Ovary (tissue), 9 donors: ENCODE results near the gene GRHL3. TPM values are rescaled to one million over a fixed set of nuclear protein-coding genes. Genes with fewer than 3 reads are reported as not detected.

Source experiments
- DNase-seq, 5 donors: peaks; one replicate each; pipeline ENCODE4 v3.0.0-alpha.2; 2019 to 2020
- H3K27ac ChIP-seq, 2 donors: fragments of 200-600 bp; one replicate each; pipeline versions ENCODE4 v1.5.1 to v1.8.0; 2019 to 2022
- H3K27me3 ChIP-seq: fragments of 200-600 bp; one replicate; pipeline ENCODE4 v1.8.0; 2022
- H3K36me3 ChIP-seq: fragments of 200-600 bp; sonication (generic); one replicate; pipeline ENCODE4 v1.5.1; 2019
- H3K4me1 ChIP-seq: one replicate; pipeline ENCODE4 v1.8.1; 2013; ENCODE audit warnings: mild to moderate bottlenecking, moderate library complexity; ENCODE audit not compliant: insufficient read depth
- H3K4me3 ChIP-seq: fragments of 200-600 bp; sonication (generic); one replicate; pipeline ENCODE4 v1.5.1; 2017
- H3K9me3 ChIP-seq, 2 donors: fragments of 200-600 bp in 1 of 2; sonication (generic) in 1 of 2; one replicate each; pipeline versions ENCODE4 v1.5.1 to v1.8.1; 2013 to 2019; ENCODE audit warnings: mild to moderate bottlenecking in 1 of 2, moderate library complexity in 1 of 2
- EP300 ChIP-seq: sonication (generic); formaldehyde crosslinking; IDR thresholded peaks from one replicate; pipeline ENCODE4 v1.6.1; 2017; ENCODE audit warnings: antibody characterized with exemption
- POLR2A ChIP-seq: fragments of 450-650 bp; IDR thresholded peaks from one replicate; pipeline ENCODE4 v1.6.1; 2017; ENCODE audit warnings: antibody characterized with exemption, mild to moderate bottlenecking, moderate library complexity
- WGBS, 3 donors: extraction: QIAGEN DNeasy Blood & Tissue Kit in 1 of 3; methylation state at CpG; one replicate each; pipeline versions ENCODE4 v1.1.5 to v1.1.7; 2013 to 2017; 5-methylcytosine and 5-hydroxymethylcytosine counted together
- intact Hi-C, 4 donors: fragments of 100-400 bp; cut with DNase I; formaldehyde crosslinking; loops; one replicate each; pipeline versions ENCODE4 v1.11.0 to v1.15.1; 2022 to 2023
- polyA plus RNA-seq, 2 donors: library from polyadenylated mRNA; stranded (reverse); fragments of 200-250 nt in 1 of 2; fragments of 350-450 nt in 1 of 2; fragmentation: Illumina TruSeq in 1 of 2; extraction: RNeasy Lipid Tissue Mini Kit (QIAGEN cat#74804) in 1 of 2; gene quantifications; one replicate each; pipeline ENCODE4 v1.2.3, GENCODE V29; 2013 to 2014
- total RNA-seq, 7 donors: library from RNA; depleted of rRNA in 2 of 7; stranded (reverse); fragments of >200 nt in 2 of 7; fragmentation: NEBNext Ultra II Directional in 3 of 7; extraction: Animal tissue kit (Norgen Biotek cat#: 25700) in 3 of 7; gene quantifications; one replicate each; pipeline versions ENCODE4 v1.1.0 to v1.2.4, GENCODE V29; 2016 to 2023
- TF ChIP-seq, protein P1 (sequence below), 3 donors: fragments of 450-650 bp in 2 of 3; fragments of 200-600 bp in 1 of 3; IDR thresholded peaks; one replicate each; pipeline versions ENCODE4 v1.5.1 to v1.8.0; 2016 to 2022; ENCODE audit warnings: antibody characterized with exemption in 3 of 3, mild to moderate bottlenecking in 1 of 3
- donor health status: DM: no; HTN: no; CAD: no; lungs with moderate emphysema.
- donor health status: DM: no; HTN: no; CAD: no.
- donor health status: Bipolar disorder and iron deficiency.
- donor health status: DM: yes; HTN: yes; CAD: no.
- donor health status: DM: no; HTN: no; CAD: no.
- donor health status: DM: yes; HTN: yes; CAD: no.

The GRHL3 gene
- total and polyA plus RNA-seq, 9 donors = 0.15 to 1.6 (median 0.48) TPM; not detected in 6

DNA sequence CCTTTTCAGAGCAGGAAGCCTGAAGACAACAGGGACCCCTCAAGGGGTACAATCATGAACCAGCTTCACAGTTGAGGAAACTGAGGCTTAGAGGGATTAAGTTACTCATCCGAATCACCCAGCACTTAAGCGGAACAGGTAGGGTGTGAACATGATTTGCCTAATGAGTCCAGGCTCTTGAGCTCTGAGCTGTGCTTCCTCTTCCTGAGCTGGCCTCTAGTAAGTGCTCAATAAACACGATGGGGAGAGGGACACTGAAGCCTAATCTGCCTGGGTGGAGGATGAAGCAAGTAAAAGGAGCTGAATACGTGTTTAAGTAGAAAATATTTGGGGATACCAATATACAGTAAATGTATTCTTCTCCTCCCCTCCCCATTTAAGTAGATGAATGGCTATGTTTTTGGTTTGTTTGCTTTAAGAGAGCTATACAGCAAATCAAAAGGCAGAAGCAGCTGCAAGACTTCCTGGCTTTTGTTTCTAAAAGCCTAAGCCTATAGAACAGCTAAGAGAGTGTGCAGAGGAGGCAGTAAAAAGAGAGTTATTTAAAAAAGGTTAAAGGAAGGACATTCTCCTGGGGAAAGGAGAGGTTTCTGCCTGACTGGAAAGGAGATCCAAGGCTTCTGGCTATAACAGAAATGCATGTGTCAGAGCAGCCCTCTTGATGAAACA, 74.0 kb downstream of the GRHL3 start:
- no peak for DNase-seq
- H3K9me3 ChIP-seq = no peaks in the 10 kb centered on the region
- H3K4me3 ChIP-seq = no peak overlapping the region
- WGBS, 3 donors = 87 to 92% (median 90%) methylated on average over 4 of the region's 4 CpGs
- H3K27me3 ChIP-seq = no peaks in the 10 kb centered on the region
- TF ChIP-seq, protein P1, sequence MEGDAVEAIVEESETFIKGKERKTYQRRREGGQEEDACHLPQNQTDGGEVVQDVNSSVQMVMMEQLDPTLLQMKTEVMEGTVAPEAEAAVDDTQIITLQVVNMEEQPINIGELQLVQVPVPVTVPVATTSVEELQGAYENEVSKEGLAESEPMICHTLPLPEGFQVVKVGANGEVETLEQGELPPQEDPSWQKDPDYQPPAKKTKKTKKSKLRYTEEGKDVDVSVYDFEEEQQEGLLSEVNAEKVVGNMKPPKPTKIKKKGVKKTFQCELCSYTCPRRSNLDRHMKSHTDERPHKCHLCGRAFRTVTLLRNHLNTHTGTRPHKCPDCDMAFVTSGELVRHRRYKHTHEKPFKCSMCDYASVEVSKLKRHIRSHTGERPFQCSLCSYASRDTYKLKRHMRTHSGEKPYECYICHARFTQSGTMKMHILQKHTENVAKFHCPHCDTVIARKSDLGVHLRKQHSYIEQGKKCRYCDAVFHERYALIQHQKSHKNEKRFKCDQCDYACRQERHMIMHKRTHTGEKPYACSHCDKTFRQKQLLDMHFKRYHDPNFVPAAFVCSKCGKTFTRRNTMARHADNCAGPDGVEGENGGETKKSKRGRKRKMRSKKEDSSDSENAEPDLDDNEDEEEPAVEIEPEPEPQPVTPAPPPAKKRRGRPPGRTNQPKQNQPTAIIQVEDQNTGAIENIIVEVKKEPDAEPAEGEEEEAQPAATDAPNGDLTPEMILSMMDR (IDR thresholded peaks at IDR 0.05) = no peak
- TF ChIP-seq POLR2A (no peak), EP300 (no peak)
- no peak overlapping the region for H3K27ac ChIP-seq
- intact Hi-C loops = loop anchor here in 2 of 4 donors (5.0 to 10.0 kb wide), 2 partner anchors 191 to 318 kb away; no protein-coding TSS in a partner anchor
- H3K4me1 ChIP-seq = no peaks in the 10 kb centered on the region
- no peaks in the 10 kb centered on the region for H3K36me3 ChIP-seq

DNA sequence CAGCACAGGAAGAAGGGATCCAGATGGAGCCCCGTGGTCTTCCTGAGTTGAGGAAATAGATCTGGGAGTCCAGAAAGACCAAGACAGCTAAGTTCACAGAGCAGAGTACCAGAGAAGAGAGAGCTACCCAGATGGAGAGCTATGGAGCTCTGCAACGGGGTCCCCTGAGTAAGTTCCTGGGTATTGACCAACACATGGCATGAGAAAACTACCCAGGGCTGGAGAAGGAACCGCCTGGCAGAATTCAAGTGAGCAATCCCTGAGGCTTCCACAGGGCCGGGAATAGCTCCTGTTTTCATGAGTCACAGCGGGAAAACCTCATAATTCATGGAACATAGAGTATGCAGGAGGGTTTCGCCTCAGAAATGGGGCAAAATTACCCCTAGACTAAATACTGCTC, 74.7 kb downstream of the GRHL3 start:
- intact Hi-C loops = loop anchor here in 2 of 4 donors (5.0 to 10.0 kb wide), 2 partner anchors 192 to 319 kb away; no protein-coding TSS in a partner anchor
- no peaks in the 10 kb centered on the region for H3K36me3 ChIP-seq
- no peak for DNase-seq
- no peak overlapping the region for H3K27ac ChIP-seq
- no peaks in the 10 kb centered on the region for H3K4me1 ChIP-seq
- WGBS, 3 donors = 73 to 76% (median 74%) methylated on average over 6 of the region's 6 CpGs
- H3K4me3 ChIP-seq = no peak overlapping the region
- no peak for TF ChIP-seq POLR2A
- no peak for TF ChIP-seq EP300
- TF ChIP-seq, protein P1 (IDR thresholded peaks at IDR 0.05) = no peak
- H3K9me3 ChIP-seq = no peaks in the 10 kb centered on the region
- no peaks in the 10 kb centered on the region for H3K27me3 ChIP-seq

DNA sequence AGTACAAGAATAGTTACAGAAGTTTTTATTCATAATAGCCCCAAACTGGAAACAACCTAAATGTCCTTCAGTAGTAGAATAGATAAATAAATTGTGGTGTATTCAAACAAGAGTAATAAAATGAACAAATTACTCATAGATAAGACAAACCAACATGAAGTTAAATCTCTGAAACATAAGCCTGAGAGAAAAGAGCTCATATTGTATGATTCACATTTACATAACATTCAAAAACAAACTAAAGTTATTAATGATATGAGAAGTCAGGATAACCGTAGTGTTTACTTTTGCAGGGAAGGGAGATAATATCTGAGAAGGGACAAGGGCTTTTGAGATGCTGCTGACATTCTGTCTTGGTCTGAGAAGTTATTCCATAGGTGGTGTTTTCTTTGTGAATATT, 80.9 kb downstream of the GRHL3 start:
- Histone ChIP-seq H3K36me3 (no peaks in the 10 kb centered on the region), H3K4me3 (no peak overlapping the region), H3K4me1 (no peaks in the 10 kb centered on the region), H3K27me3 (no peaks in the 10 kb centered on the region), H3K27ac (no peak overlapping the region), H3K9me3 (no peaks in the 10 kb centered on the region)
- TF ChIP-seq, protein P1 (IDR thresholded peaks at IDR 0.05) = no peak
- no peak for TF ChIP-seq POLR2A
- no peak for TF ChIP-seq EP300
- WGBS, 3 donors = 46 to 74% (median 51%) methylated on average over 1 of the region's 1 CpG
- no peak for DNase-seq
- intact Hi-C loops = no loop called here

DNA sequence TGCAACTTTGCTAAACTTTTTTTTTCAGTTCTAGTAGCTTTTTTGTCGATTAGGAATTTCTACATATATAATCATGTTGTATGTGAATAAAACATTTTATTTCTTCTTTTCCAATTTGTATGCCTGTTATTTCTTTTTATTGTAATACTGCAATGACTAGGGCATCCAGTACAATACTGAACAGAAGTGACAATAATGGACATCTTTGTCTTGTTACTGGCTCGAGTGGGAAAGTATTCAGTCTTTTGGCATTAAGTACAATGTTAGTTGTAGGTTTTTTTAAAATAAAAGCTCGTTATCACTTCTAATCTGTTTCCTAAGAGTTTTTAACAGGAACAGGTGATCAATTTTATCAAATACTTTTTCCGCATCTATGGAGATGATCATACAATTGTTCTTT, 84.6 kb downstream of the GRHL3 start:
- Histone ChIP-seq H3K27me3 (no peaks in the 10 kb centered on the region), H3K4me1 (no peaks in the 10 kb centered on the region), H3K9me3 (no peaks in the 10 kb centered on the region), H3K36me3 (no peaks in the 10 kb centered on the region), H3K27ac (no peak overlapping the region), H3K4me3 (no peak overlapping the region)
- no peak for DNase-seq
- 91 to 93% (median 92%) methylated on average over 4 of the region's 4 CpGs for WGBS, 3 donors
- TF ChIP-seq EP300 (no peak), POLR2A (no peak)
- TF ChIP-seq, protein P1 (IDR thresholded peaks at IDR 0.05) = no peak
- intact Hi-C loops = no loop called here

Other genes starting within 250 kb of the GRHL3 start
- under 1 TPM; 0.08 to 0.60 (median 0.27) TPM for gene MYOM3, start 207.2 kb upstream of the GRHL3 start, total RNA-seq
- 1 to 10 TPM in 1 of 2 donors, under 1 TPM in 1; 0.22 to 1.2 TPM for gene MYOM3, start 207.2 kb upstream of the GRHL3 start, polyA plus RNA-seq
- under 1 TPM in 6 of 7 donors, not detected in 1; 0.07 to 0.74 (median 0.38) TPM for gene IL22RA1, start 176.2 kb upstream of the GRHL3 start, total RNA-seq
- 1 to 10 TPM in 1 of 2 donors, under 1 TPM in 1; 0.16 to 1.5 TPM for gene IL22RA1, start 176.2 kb upstream of the GRHL3 start, polyA plus RNA-seq
- gene IFNLR1, start 132.1 kb upstream of the GRHL3 start, total RNA-seq = 1 to 10 TPM; 1.1 to 2.8 (median 2.0) TPM
- under 1 TPM; 0.40 to 0.42 TPM for gene IFNLR1, start 132.1 kb upstream of the GRHL3 start, polyA plus RNA-seq
- 10 to 100 TPM in 1 of 7 donors, 1 to 10 TPM in 6; 5.4 to 12.6 (median 7.3) TPM for gene STPG1, start 94.4 kb downstream of the GRHL3 start, total RNA-seq
- gene STPG1, start 94.4 kb downstream of the GRHL3 start, polyA plus RNA-seq = 1 to 10 TPM; 4.5 to 9.0 TPM
- 10 to 100 TPM in 6 of 7 donors, 1 to 10 TPM in 1; 8.2 to 22.3 (median 13.1) TPM for gene NIPAL3, start 96.4 kb downstream of the GRHL3 start, total RNA-seq
- gene NIPAL3, start 96.4 kb downstream of the GRHL3 start, polyA plus RNA-seq = 10 to 100 TPM in 1 of 2 donors, 1 to 10 TPM in 1; 4.4 to 18.3 TPM
- gene RCAN3, start 183.5 kb downstream of the GRHL3 start, total RNA-seq = 10 to 100 TPM in 1 of 7 donors, 1 to 10 TPM in 5, under 1 TPM in 1; 0.25 to 12.4 (median 2.1) TPM
- 1 to 10 TPM in 1 of 2 donors, under 1 TPM in 1; 0.50 to 2.5 TPM for gene RCAN3, start 183.5 kb downstream of the GRHL3 start, polyA plus RNA-seq
- under 1 TPM in 5 of 7 donors, not detected in 2; 0.10 to 0.83 (median 0.46) TPM for gene NCMAP, start 236.7 kb downstream of the GRHL3 start, total RNA-seq
- under 1 TPM; 0.01 to 0.17 TPM for gene NCMAP, start 236.7 kb downstream of the GRHL3 start, polyA plus RNA-seq